Stimulated activated memory B cell treated with anti-CD40 and anti-IgM and Interleukin-4, amounts not matched to agents 10 μg/mL and 1 μg/mL and 100 μg/mL, for 72 hours (primary cell): ENCODE results near the gene ZFR2.

ENCODE experiments used
- ATAC-seq: fragments of 150-1000 bp; cut with Tn5 transposase; 2 replicates; pipeline ENCODE4 v1.10.0; 2021
- H3K27ac Mint-ChIP-seq: one replicate; pipeline ENCODE4 v1.8.0; 2022; ENCODE audit warnings: mild to moderate bottlenecking, mixed read lengths
- H3K27me3 Mint-ChIP-seq: one replicate; pipeline ENCODE4 v1.8.0; 2022; ENCODE audit warnings: mixed read lengths
- H3K36me3 Mint-ChIP-seq: one replicate; pipeline ENCODE4 v1.8.0; 2022; ENCODE audit warnings: mixed read lengths
- H3K4me1 Mint-ChIP-seq: one replicate; pipeline ENCODE4 v1.8.0; 2022; ENCODE audit warnings: mixed read lengths
- H3K4me3 Mint-ChIP-seq: one replicate; pipeline ENCODE4 v1.8.0; 2022; ENCODE audit warnings: mild to moderate bottlenecking, moderate library complexity, mixed read lengths
- H3K9me3 Mint-ChIP-seq: one replicate; pipeline ENCODE4 v1.8.0; 2022; ENCODE audit warnings: mixed read lengths

Gene ZFR2

GRCh38 chr19:3803114-3803888 lies 65.5 kb downstream of the ZFR2 start:
- Mint-ChIP-seq H3K27ac (no peak overlapping the region), H3K4me3 (no peak overlapping the region), H3K27me3 (peaks cover 54% of the 10 kb centered on the region), H3K9me3 (peaks cover 4% of the 10 kb centered on the region), H3K4me1 (peaks cover 32% of the 10 kb centered on the region), H3K36me3 (no peaks in the 10 kb centered on the region)
- ATAC-seq = no peak

- peaks cover 15% of the 10 kb centered on the region for H3K4me1 Mint-ChIP-seq
- peak; percentile 49 for ATAC-seq
- no peak overlapping the region for H3K27ac Mint-ChIP-seq
- peaks cover 50% of the 10 kb centered on the region for H3K27me3 Mint-ChIP-seq
- peaks cover 6% of the 10 kb centered on the region for H3K36me3 Mint-ChIP-seq
- H3K4me3 Mint-ChIP-seq = peak overlapping the region; percentile 52
- peaks cover 4% of the 10 kb centered on the region for H3K9me3 Mint-ChIP-seq
These were observed 67.3 kb downstream of the ZFR2 start for GRCh38 chr19:3801412-3802096.

GRCh38 chr19:3800996-3801395 lies 67.8 kb downstream of the ZFR2 start:
- peaks cover 45% of the 10 kb centered on the region for H3K27me3 Mint-ChIP-seq
- H3K27ac Mint-ChIP-seq = no peak overlapping the region
- no peak overlapping the region for H3K4me3 Mint-ChIP-seq
- H3K36me3 Mint-ChIP-seq = peaks cover 6% of the 10 kb centered on the region
- peaks cover 11% of the 10 kb centered on the region for H3K4me1 Mint-ChIP-seq
- H3K9me3 Mint-ChIP-seq = peaks cover 6% of the 10 kb centered on the region
- ATAC-seq = no peak

GRCh38 chr19:3798137-3798536 lies 70.7 kb downstream of the ZFR2 start:
- peaks cover 11% of the 10 kb centered on the region for H3K4me1 Mint-ChIP-seq
- no peak overlapping the region for H3K4me3 Mint-ChIP-seq
- H3K27ac Mint-ChIP-seq = no peak overlapping the region
- peaks cover 45% of the 10 kb centered on the region for H3K27me3 Mint-ChIP-seq
- H3K36me3 Mint-ChIP-seq = peaks cover 6% of the 10 kb centered on the region
- ATAC-seq = no peak
- peaks cover 10% of the 10 kb centered on the region for H3K9me3 Mint-ChIP-seq

- Mint-ChIP-seq H3K27ac (no peak overlapping the region), H3K9me3 (peaks cover 14% of the 10 kb centered on the region), H3K4me1 (peaks cover 5% of the 10 kb centered on the region), H3K27me3 (peaks cover 33% of the 10 kb centered on the region), H3K4me3 (no peak overlapping the region), H3K36me3 (peaks cover 11% of the 10 kb centered on the region)
- no peak for ATAC-seq
These were observed 72.5 kb downstream of the ZFR2 start for GRCh38 chr19:3796358-3796757.

GRCh38 chr19:3793799-3794198 lies 75.0 kb downstream of the ZFR2 start:
- H3K4me1 Mint-ChIP-seq = peaks cover 7% of the 10 kb centered on the region
- peaks cover 11% of the 10 kb centered on the region for H3K36me3 Mint-ChIP-seq
- no peak for ATAC-seq
- no peak overlapping the region for H3K27ac Mint-ChIP-seq
- H3K9me3 Mint-ChIP-seq = peaks cover 16% of the 10 kb centered on the region
- H3K27me3 Mint-ChIP-seq = peaks cover 30% of the 10 kb centered on the region
- no peak overlapping the region for H3K4me3 Mint-ChIP-seq

- H3K9me3 Mint-ChIP-seq = peaks cover 16% of the 10 kb centered on the region
- peaks cover 8% of the 10 kb centered on the region for H3K4me1 Mint-ChIP-seq
- H3K27me3 Mint-ChIP-seq = peaks cover 30% of the 10 kb centered on the region
- no peak overlapping the region for H3K4me3 Mint-ChIP-seq
- no peak overlapping the region for H3K27ac Mint-ChIP-seq
- ATAC-seq = no peak
- peaks cover 11% of the 10 kb centered on the region for H3K36me3 Mint-ChIP-seq
These were observed 76.7 kb downstream of the ZFR2 start for GRCh38 chr19:3792114-3792513.

GRCh38 chr19:3790941-3791340 lies 77.9 kb downstream of the ZFR2 start:
- Mint-ChIP-seq H3K9me3 (peaks cover 10% of the 10 kb centered on the region), H3K27ac (no peak overlapping the region), H3K4me1 (peaks cover 8% of the 10 kb centered on the region), H3K27me3 (peaks cover 30% of the 10 kb centered on the region), H3K36me3 (peaks cover 5% of the 10 kb centered on the region), H3K4me3 (no peak overlapping the region)
- no peak for ATAC-seq

GRCh38 chr19:3790209-3790734 lies 78.6 kb downstream of the ZFR2 start:
- H3K9me3 Mint-ChIP-seq = peaks cover 10% of the 10 kb centered on the region
- no peak overlapping the region for H3K4me3 Mint-ChIP-seq
- no peak overlapping the region for H3K27ac Mint-ChIP-seq

GRCh38 chr19:3788996-3789778 lies 79.7 kb downstream of the ZFR2 start:
- H3K4me1 Mint-ChIP-seq = peaks cover 23% of the 10 kb centered on the region
- peaks cover 5% of the 10 kb centered on the region for H3K36me3 Mint-ChIP-seq
- peaks cover 10% of the 10 kb centered on the region for H3K9me3 Mint-ChIP-seq
- no peak overlapping the region for H3K4me3 Mint-ChIP-seq
- no peak overlapping the region for H3K27ac Mint-ChIP-seq
- ATAC-seq = no peak
- peaks cover 37% of the 10 kb centered on the region for H3K27me3 Mint-ChIP-seq

More at GRCh38 chr19:3790209-3790734, 78.6 kb downstream of the ZFR2 start:
- peaks cover 30% of the 10 kb centered on the region for H3K27me3 Mint-ChIP-seq
- peaks cover 12% of the 10 kb centered on the region for H3K4me1 Mint-ChIP-seq
- H3K36me3 Mint-ChIP-seq = peaks cover 5% of the 10 kb centered on the region
- ATAC-seq = no peak

GRCh38 chr19:3785938-3786824 lies 82.7 kb downstream of the ZFR2 start, which contains the start of gene MATK:
MATK (minus strand) TSS chr19:3786381; CDS start chr19:3785135, 1,246 bp downstream.
- Mint-ChIP-seq H3K9me3 (peaks cover 16% of the 10 kb centered on the region), H3K27me3 (peaks cover 36% of the 10 kb centered on the region), H3K4me3 (peak within 1 kb of the TSS; percentile 44), H3K36me3 (peaks cover 15% of the 10 kb centered on the region), H3K4me1 (peaks cover 23% of the 10 kb centered on the region), H3K27ac (no peak within 1 kb of the TSS)
- ATAC-seq = peak; percentile 53

- Mint-ChIP-seq H3K9me3 (peaks cover 14% of the 10 kb centered on the region), H3K4me1 (peaks cover 23% of the 10 kb centered on the region), H3K4me3 (peak overlapping the region; percentile 44), H3K36me3 (peaks cover 15% of the 10 kb centered on the region), H3K27ac (no peak overlapping the region), H3K27me3 (peaks cover 29% of the 10 kb centered on the region)
- no peak for ATAC-seq
These were observed 83.3 kb downstream of the ZFR2 start for GRCh38 chr19:3785451-3785937.

GRCh38 chr19:3784607-3785450 lies 84.0 kb downstream of the ZFR2 start:
- no peak for ATAC-seq
- peaks cover 15% of the 10 kb centered on the region for H3K36me3 Mint-ChIP-seq
- H3K9me3 Mint-ChIP-seq = peaks cover 14% of the 10 kb centered on the region
- peaks cover 22% of the 10 kb centered on the region for H3K27me3 Mint-ChIP-seq
- H3K4me3 Mint-ChIP-seq = peak overlapping the region; percentile 33
- peaks cover 23% of the 10 kb centered on the region for H3K4me1 Mint-ChIP-seq
- no peak overlapping the region for H3K27ac Mint-ChIP-seq
